ENCODE measurements around the gene RNF39. TPM values are rescaled to one million over a fixed set of nuclear protein-coding genes. Genes with fewer than 3 reads are reported as not detected.
A peak's percentile ranks its signal among the peaks of the same experiment; 100 is the strongest.

The RNF39 gene
- total RNA-seq, 1 donor from 2014 or later = not detected

- H3K9me3 Mint-ChIP-seq = no peaks in the 10 kb centered on the region
- no peak for DNase-seq (ENCODE audit: low spot score)
- intact Hi-C loops (cut with micrococcal nuclease) = no loop called here
- H3K27me3 Mint-ChIP-seq (ENCODE audit: insufficient read depth) = peaks cover 40% of the 10 kb centered on the region
- no peaks in the 10 kb centered on the region for H3K4me1 Mint-ChIP-seq (ENCODE audit: low read depth)
- no peaks in the 10 kb centered on the region for H3K36me3 Mint-ChIP-seq (ENCODE audit: low read depth)
- no peak overlapping the region for H3K4me3 Mint-ChIP-seq
- H3K27ac Mint-ChIP-seq = no peak overlapping the region
Measured at GRCh38 chr6:30087876-30088275, 12.3 kb upstream of the RNF39 start.

GRCh38 chr6:30077218-30077617 lies 1.6 kb upstream of the RNF39 start:
- no peak overlapping the region for H3K27ac Mint-ChIP-seq
- peaks cover 7% of the 10 kb centered on the region for H3K36me3 Mint-ChIP-seq (ENCODE audit: low read depth)
- H3K9me3 Mint-ChIP-seq = no peaks in the 10 kb centered on the region
- DNase-seq (ENCODE audit: low spot score) = no peak
- peaks cover 31% of the 10 kb centered on the region for H3K4me1 Mint-ChIP-seq (ENCODE audit: low read depth)
- intact Hi-C loops (cut with micrococcal nuclease) = no loop called here
- H3K27me3 Mint-ChIP-seq (ENCODE audit: insufficient read depth) = peaks cover 80% of the 10 kb centered on the region
- peak overlapping the region; percentile 2 for H3K4me3 Mint-ChIP-seq

GRCh38 chr6:30075790-30076732 lies 492 bp upstream of the RNF39 start:
- no peak overlapping the region for H3K27ac Mint-ChIP-seq
- no peak for DNase-seq (ENCODE audit: low spot score)
- H3K9me3 Mint-ChIP-seq = no peaks in the 10 kb centered on the region
- H3K27me3 Mint-ChIP-seq (ENCODE audit: insufficient read depth) = peaks cover 87% of the 10 kb centered on the region
- peaks cover 13% of the 10 kb centered on the region for H3K36me3 Mint-ChIP-seq (ENCODE audit: low read depth)
- intact Hi-C loops (cut with micrococcal nuclease) = no loop called here
- H3K4me3 Mint-ChIP-seq = peak overlapping the region; percentile 40
- peaks cover 37% of the 10 kb centered on the region for H3K4me1 Mint-ChIP-seq (ENCODE audit: low read depth)

- Mint-ChIP-seq H3K4me1 (ENCODE audit: low read depth) (peaks cover 47% of the 10 kb centered on the region), H3K27me3 (ENCODE audit: insufficient read depth) (peaks cover 82% of the 10 kb centered on the region), H3K36me3 (ENCODE audit: low read depth) (peaks cover 24% of the 10 kb centered on the region), H3K27ac (no peak overlapping the region), H3K9me3 (no peaks in the 10 kb centered on the region), H3K4me3 (no peak overlapping the region)
- intact Hi-C loops (cut with micrococcal nuclease) = no loop called here
- DNase-seq (ENCODE audit: low spot score) = no peak
Measured at GRCh38 chr6:30074331-30075093, 1.1 kb downstream of the RNF39 start.

- intact Hi-C loops (cut with micrococcal nuclease) = no loop called here
- H3K36me3 Mint-ChIP-seq (ENCODE audit: low read depth) = peaks cover 32% of the 10 kb centered on the region
- no peak for DNase-seq (ENCODE audit: low spot score)
- H3K27me3 Mint-ChIP-seq (ENCODE audit: insufficient read depth) = peaks cover 74% of the 10 kb centered on the region
- H3K9me3 Mint-ChIP-seq = no peaks in the 10 kb centered on the region
- no peak overlapping the region for H3K27ac Mint-ChIP-seq
- H3K4me3 Mint-ChIP-seq = peak overlapping the region; percentile 9
- peaks cover 47% of the 10 kb centered on the region for H3K4me1 Mint-ChIP-seq (ENCODE audit: low read depth)
Measured at GRCh38 chr6:30073489-30074235, 1.9 kb downstream of the RNF39 start.

- intact Hi-C loops (cut with micrococcal nuclease) = no loop called here
- Mint-ChIP-seq H3K4me3 (no peak overlapping the region), H3K9me3 (no peaks in the 10 kb centered on the region), H3K27me3 (ENCODE audit: insufficient read depth) (peaks cover 58% of the 10 kb centered on the region), H3K4me1 (ENCODE audit: low read depth) (peaks cover 45% of the 10 kb centered on the region), H3K27ac (no peak overlapping the region), H3K36me3 (ENCODE audit: low read depth) (peaks cover 43% of the 10 kb centered on the region)
- no peak for DNase-seq (ENCODE audit: low spot score)
Measured at GRCh38 chr6:30071858-30072257, 3.7 kb downstream of the RNF39 start.

- Mint-ChIP-seq H3K4me1 (ENCODE audit: low read depth) (peaks cover 41% of the 10 kb centered on the region), H3K27me3 (ENCODE audit: insufficient read depth) (peaks cover 52% of the 10 kb centered on the region)
- DNase-seq (ENCODE audit: low spot score) = no peak
Measured at GRCh38 chr6:30071081-30071818, 4.3 kb downstream of the RNF39 start.

GRCh38 chr6:30067460-30068139 lies 8.0 kb downstream of the RNF39 start:
- H3K27me3 Mint-ChIP-seq (ENCODE audit: insufficient read depth) = peaks cover 18% of the 10 kb centered on the region
- intact Hi-C loops (cut with micrococcal nuclease) = loop anchor here (1.0 to 10.0 kb wide), 16 partner anchors 36 to 1203 kb away; partner anchors contain the start of genes GNL1, HLA-A, MRPS18B and PPP1R10
- peak overlapping the region; percentile 97 for H3K4me3 Mint-ChIP-seq
- peaks cover 52% of the 10 kb centered on the region for H3K36me3 Mint-ChIP-seq (ENCODE audit: low read depth)
- no peaks in the 10 kb centered on the region for H3K9me3 Mint-ChIP-seq
- no peak for DNase-seq (ENCODE audit: low spot score)
- peak overlapping the region; percentile 99 for H3K27ac Mint-ChIP-seq
- peaks cover 49% of the 10 kb centered on the region for H3K4me1 Mint-ChIP-seq (ENCODE audit: low read depth)

More at GRCh38 chr6:30071081-30071818, 4.3 kb downstream of the RNF39 start:
- Mint-ChIP-seq H3K9me3 (no peaks in the 10 kb centered on the region), H3K4me3 (no peak overlapping the region), H3K27ac (no peak overlapping the region), H3K36me3 (ENCODE audit: low read depth) (peaks cover 43% of the 10 kb centered on the region)
- intact Hi-C loops (cut with micrococcal nuclease) = no loop called here

GRCh38 chr6:30066577-30067459 lies 8.8 kb downstream of the RNF39 start, which contains the start of gene PPP1R11:
Gene PPP1R11 (plus strand): TSS chr6:30067198. CDS start chr6:30067411, 213 bp downstream.
- peak; percentile 99 for DNase-seq (ENCODE audit: low spot score)
- H3K27me3 Mint-ChIP-seq (ENCODE audit: insufficient read depth) = peaks cover 11% of the 10 kb centered on the region
- peak within 1 kb of the TSS; percentile 97 for H3K4me3 Mint-ChIP-seq
- H3K36me3 Mint-ChIP-seq (ENCODE audit: low read depth) = peaks cover 51% of the 10 kb centered on the region
- peaks cover 50% of the 10 kb centered on the region for H3K4me1 Mint-ChIP-seq (ENCODE audit: low read depth)
- intact Hi-C loops (cut with micrococcal nuclease) = loop anchor here (1.0 to 10.0 kb wide), 16 partner anchors 36 to 1202 kb away; partner anchors contain the start of genes GNL1, HLA-A, MRPS18B and PPP1R10
- peak within 1 kb of the TSS; percentile 99 for H3K27ac Mint-ChIP-seq
- no peaks in the 10 kb centered on the region for H3K9me3 Mint-ChIP-seq

- Mint-ChIP-seq H3K4me3 (peak overlapping the region; percentile 97), H3K4me1 (ENCODE audit: low read depth) (peaks cover 49% of the 10 kb centered on the region), H3K9me3 (no peaks in the 10 kb centered on the region), H3K36me3 (ENCODE audit: low read depth) (peaks cover 54% of the 10 kb centered on the region), H3K27me3 (ENCODE audit: insufficient read depth) (peaks cover 6% of the 10 kb centered on the region), H3K27ac (peak overlapping the region; percentile 99)
- intact Hi-C loops (cut with micrococcal nuclease) = loop anchor here (2.0 to 10.0 kb wide), 12 partner anchors 65 to 1201 kb away; partner anchors contain the start of genes GNL1, HLA-A, MRPS18B and PPP1R10
- no peak for DNase-seq (ENCODE audit: low spot score)
Measured at GRCh38 chr6:30066082-30066481, 9.5 kb downstream of the RNF39 start.
